ENCODE measurements around the gene DIDO1. TPM values are rescaled to one million over a fixed set of nuclear protein-coding genes. Genes with fewer than 3 reads are reported as not detected.

Gene DIDO1
- total RNA-seq, 4 donors from 2014 or later = 67.7 to 92.9 (median 72.2) TPM

DNA sequence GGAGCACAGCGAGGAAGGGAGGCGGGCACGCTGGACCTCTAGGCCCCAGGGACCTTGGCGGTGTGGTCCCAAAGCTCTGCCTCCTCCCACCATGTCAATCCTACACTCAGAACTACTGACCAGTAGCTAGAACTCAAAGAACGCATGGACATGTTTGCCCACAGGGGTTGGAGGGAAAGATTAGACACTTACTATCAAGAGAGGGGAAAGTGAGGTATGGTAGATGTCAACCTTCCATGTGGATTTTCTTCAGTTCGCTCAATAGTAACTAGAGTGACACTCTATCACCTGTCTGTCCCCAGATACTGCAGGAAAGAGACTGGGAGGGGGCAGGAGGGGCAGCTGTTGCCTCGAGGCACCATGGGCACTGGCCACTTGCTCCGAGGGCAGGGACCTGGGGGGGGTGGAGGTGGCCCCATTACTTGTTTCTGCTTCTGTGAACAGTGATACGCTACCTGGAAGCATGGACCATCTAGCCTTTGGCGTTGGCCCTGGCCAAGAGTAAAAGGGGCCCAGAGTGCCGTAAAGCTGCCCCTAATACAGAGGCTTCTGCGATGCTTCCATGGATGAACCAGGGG lies 912 bp upstream of the DIDO1 start:
- H3K36me3 ChIP-seq = no peaks in the 10 kb centered on the region
- H3K9me3 ChIP-seq = no peaks in the 10 kb centered on the region
- 64 to 71% methylated on average over 12 of the region's 12 CpGs for WGBS, 2 donors
- TF ChIP-seq POLR2A (IDR thresholded peaks at IDR 0.05) = no peak
- TF ChIP-seq, protein P1, sequence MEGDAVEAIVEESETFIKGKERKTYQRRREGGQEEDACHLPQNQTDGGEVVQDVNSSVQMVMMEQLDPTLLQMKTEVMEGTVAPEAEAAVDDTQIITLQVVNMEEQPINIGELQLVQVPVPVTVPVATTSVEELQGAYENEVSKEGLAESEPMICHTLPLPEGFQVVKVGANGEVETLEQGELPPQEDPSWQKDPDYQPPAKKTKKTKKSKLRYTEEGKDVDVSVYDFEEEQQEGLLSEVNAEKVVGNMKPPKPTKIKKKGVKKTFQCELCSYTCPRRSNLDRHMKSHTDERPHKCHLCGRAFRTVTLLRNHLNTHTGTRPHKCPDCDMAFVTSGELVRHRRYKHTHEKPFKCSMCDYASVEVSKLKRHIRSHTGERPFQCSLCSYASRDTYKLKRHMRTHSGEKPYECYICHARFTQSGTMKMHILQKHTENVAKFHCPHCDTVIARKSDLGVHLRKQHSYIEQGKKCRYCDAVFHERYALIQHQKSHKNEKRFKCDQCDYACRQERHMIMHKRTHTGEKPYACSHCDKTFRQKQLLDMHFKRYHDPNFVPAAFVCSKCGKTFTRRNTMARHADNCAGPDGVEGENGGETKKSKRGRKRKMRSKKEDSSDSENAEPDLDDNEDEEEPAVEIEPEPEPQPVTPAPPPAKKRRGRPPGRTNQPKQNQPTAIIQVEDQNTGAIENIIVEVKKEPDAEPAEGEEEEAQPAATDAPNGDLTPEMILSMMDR (IDR thresholded peaks at IDR 0.05) = no peak
- no peak for DNase-seq
- H3K4me3 ChIP-seq (replicated peaks in 1 of 3) = peak overlapping the region in 1 of 3 donors; percentile 95
- no peaks in the 10 kb centered on the region for H3K27me3 ChIP-seq
- intact Hi-C loops (cut with DNase I) = no loop called here
- peaks cover 47 to 54% of the 10 kb centered on the region in 2 donors for H3K4me1 ChIP-seq
- H3K27ac ChIP-seq = peak overlapping the region in 2 of 3 donors; percentile 94 to 95

DNA sequence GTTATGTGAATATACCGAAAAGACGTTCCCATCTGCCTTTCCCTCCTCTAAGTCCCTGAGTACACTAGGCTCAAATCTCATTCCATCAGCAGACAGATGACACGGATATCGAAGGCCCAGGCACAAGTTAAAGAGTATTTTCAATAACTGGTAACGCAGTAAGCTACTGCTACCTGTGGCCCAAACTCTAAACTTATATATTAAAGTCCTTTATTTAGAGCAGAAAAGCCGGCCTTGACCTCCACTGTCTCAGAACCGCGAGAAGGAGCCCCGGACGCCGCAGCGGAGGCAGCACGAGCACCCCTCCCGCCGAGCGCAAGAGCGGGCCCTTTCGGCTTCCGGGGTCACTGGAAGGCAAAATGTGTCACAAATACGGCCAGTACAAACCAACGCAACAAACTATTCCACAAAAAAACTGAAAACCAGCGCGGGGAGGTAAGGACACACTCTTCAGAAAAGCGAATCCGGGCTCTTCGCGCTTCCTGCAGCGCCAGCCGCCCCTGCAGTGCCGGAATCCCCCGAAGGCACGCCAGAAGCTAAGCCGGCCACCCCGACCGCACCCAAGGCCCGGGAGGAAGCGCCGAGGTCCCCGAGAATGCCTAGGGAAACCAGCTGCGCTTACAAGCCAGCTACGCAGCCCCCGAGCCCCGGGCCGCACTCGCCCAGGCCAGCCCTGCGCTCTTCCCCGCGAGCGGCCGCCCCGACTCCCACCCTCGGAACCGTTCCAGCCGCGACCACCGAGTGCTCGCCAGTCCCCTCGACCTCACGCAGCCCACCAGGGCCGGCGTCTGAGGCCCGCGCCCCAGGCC lies 681 bp downstream of the DIDO1 start:
- Histone ChIP-seq H3K36me3 (no peaks in the 10 kb centered on the region), H3K27ac (peak overlapping the region; percentile 91 to 95 (median 94)), H3K4me1 (peaks cover 58 to 68% of the 10 kb centered on the region in 2 donors), H3K4me3 (replicated peaks in 1 of 3) (peak overlapping the region; percentile 77 to 95 (median 86)), H3K27me3 (no peaks in the 10 kb centered on the region), H3K9me3 (no peaks in the 10 kb centered on the region)
- TF ChIP-seq POLR2A (IDR thresholded peaks at IDR 0.05) = no peak
- TF ChIP-seq, protein P1 (IDR thresholded peaks at IDR 0.05) = no peak
- DNase-seq = peak; percentile 29 to 42
- WGBS, 2 donors = 0% methylated on average over 20 to 46 of the region's 63 CpGs
- intact Hi-C loops (cut with DNase I) = no loop called here

DNA sequence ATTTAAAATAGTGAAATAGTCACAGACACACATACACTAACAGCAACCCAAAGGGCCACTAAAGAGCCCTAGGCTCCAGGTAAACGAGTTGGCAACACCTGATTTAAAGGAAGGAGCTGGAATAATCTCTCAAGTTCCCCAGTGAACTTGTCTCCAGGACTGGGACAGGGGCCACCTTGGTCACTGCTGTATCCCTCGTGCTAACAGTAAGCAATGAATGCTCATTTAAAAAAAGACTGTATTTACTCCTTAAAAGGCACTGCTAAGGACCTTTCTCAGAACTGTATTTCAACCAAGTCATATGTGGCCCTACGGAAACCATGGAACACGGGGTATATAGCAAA lies 1.3 kb downstream of the DIDO1 start:
- no peaks in the 10 kb centered on the region for H3K36me3 ChIP-seq
- 0% methylated on average over 4 of the region's 4 CpGs for WGBS, 2 donors
- no peak for DNase-seq
- TF ChIP-seq POLR2A (IDR thresholded peaks at IDR 0.05) = no peak
- TF ChIP-seq, protein P1 (IDR thresholded peaks at IDR 0.05) = no peak
- H3K4me1 ChIP-seq = peaks cover 63 to 74% of the 10 kb centered on the region in 2 donors
- H3K27ac ChIP-seq = peak overlapping the region; percentile 91 to 95 (median 94)
- intact Hi-C loops (cut with DNase I) = no loop called here
- no peaks in the 10 kb centered on the region for H3K27me3 ChIP-seq
- H3K4me3 ChIP-seq (replicated peaks in 1 of 3) = peak overlapping the region in 2 of 3 donors; percentile 86 to 95
- no peaks in the 10 kb centered on the region for H3K9me3 ChIP-seq

DNA sequence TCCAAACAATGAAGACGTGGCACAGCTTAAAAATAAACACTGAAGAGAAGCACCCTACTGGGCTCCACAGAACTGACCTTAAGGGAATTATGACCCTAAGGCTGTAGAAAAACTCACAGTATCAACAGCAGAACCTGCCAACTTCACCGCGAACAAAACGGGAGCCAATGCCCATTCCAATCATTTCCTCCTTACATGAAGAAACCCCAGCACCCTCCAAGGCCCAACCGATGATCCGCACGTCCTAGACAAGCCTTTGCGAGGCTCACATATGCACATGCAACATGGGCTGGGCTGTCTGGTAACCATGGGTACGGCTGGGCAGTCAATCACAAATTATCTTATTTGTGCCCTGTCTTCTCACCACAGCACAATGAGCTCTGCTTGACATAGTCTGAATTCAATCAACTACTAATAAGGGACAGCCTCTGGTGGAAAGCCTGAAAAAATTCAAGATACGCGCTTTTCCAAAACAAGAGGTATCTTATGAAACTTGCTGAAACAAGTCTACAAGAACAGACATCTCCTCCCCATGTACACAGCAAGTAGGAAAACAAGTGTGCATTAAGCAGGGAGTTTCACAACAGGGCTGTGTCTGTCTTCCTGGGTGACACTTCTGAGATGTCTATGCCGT lies 1.7 kb downstream of the DIDO1 start:
- peaks cover 66 to 74% of the 10 kb centered on the region in 2 donors for H3K4me1 ChIP-seq

More for the DNA sequence above, 1.7 kb downstream of the DIDO1 start:
- WGBS, 2 donors = 37 to 44% methylated on average over 12 of the region's 12 CpGs
- no peaks in the 10 kb centered on the region for H3K9me3 ChIP-seq
- H3K27me3 ChIP-seq = no peaks in the 10 kb centered on the region
- no peaks in the 10 kb centered on the region for H3K36me3 ChIP-seq
- H3K4me3 ChIP-seq (replicated peaks in 1 of 3) = peak overlapping the region in 1 of 3 donors; percentile 95
- intact Hi-C loops (cut with DNase I) = no loop called here
- H3K27ac ChIP-seq = peak overlapping the region in 1 of 3 donors; percentile 94
- TF ChIP-seq, protein P1 (IDR thresholded peaks at IDR 0.05) = no peak
- TF ChIP-seq POLR2A (IDR thresholded peaks at IDR 0.05) = no peak
- no peak for DNase-seq
